GM21381 (cell line): ENCODE data around the gene SBNO2.

Experiments used
- ATAC-seq: cut with Tn5 transposase; IDR thresholded peaks from one replicate; pipeline ENCODE4 v1.9.1; 2021; ENCODE audit warnings: mild to moderate bottlenecking, moderate library complexity; ENCODE audit not compliant: unreplicated experiment

The SBNO2 gene

DNA sequence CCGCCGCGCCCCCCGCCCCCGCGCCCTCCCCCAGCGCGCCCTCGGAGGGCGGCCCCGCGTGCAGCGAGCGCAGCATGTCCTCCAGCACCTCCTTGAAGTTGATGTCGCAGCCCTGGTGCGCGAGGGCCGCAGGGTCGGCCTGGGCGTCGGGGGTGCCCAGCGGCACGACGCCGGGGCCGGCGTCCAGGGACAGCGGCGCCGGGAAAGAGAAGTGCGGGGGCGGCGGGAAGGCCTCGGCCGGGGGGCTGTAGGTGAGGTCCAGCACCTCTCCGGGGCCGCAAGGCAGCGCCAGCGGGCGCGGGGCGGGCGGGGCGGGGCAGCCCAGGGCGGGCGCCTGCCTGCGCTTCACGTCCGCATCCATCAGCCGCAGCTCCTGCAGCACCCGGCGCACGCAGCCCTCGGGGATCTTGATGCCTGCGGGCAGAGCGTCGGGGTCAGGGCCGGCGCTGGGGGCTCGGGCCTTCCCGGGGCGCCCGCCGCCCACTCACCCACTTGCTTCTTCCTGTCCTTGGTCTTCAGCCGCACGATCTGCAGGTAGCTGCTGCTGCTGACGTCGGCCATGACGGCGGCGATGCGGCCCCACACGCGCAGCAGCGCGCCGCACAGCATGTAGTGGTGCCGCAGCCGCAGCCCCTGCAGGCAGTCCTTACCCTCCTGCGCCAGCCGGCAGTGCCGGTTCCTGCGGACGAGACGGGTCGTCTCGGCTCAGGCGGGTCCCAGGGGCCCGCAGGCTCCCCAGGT lies 65.6 kb downstream of the SBNO2 start:
- no peak for ATAC-seq

DNA sequence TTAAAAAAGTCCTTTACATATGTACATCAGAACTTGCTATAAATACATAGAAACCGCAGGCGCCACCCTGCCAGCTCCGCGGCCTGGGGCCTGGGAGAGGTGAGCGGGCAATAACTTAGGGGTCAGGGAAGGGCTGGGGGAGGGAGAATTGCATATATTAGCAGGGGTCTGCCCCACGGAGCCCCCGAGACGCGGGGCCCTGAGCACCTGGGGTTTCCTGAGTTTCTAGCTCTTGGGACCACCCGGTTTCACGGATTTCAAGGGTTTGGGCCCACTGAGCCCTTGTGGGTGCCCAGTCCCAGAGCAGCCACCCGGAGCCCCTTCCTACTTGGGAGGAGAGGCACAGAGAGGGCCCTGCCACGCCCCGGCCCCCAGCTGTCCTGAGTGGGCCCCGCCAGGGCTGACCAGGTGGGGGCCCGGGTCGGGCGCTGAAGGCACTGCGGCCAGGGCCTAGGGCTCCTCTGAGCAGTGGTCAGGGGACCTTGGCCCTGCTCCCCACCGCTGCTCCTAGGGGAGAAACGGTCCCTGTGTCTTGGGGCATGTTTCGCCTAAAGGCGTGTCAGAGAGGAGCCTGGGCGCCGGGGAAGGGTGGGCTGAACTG lies 66.3 kb downstream of the SBNO2 start:
- ATAC-seq: no peak

DNA sequence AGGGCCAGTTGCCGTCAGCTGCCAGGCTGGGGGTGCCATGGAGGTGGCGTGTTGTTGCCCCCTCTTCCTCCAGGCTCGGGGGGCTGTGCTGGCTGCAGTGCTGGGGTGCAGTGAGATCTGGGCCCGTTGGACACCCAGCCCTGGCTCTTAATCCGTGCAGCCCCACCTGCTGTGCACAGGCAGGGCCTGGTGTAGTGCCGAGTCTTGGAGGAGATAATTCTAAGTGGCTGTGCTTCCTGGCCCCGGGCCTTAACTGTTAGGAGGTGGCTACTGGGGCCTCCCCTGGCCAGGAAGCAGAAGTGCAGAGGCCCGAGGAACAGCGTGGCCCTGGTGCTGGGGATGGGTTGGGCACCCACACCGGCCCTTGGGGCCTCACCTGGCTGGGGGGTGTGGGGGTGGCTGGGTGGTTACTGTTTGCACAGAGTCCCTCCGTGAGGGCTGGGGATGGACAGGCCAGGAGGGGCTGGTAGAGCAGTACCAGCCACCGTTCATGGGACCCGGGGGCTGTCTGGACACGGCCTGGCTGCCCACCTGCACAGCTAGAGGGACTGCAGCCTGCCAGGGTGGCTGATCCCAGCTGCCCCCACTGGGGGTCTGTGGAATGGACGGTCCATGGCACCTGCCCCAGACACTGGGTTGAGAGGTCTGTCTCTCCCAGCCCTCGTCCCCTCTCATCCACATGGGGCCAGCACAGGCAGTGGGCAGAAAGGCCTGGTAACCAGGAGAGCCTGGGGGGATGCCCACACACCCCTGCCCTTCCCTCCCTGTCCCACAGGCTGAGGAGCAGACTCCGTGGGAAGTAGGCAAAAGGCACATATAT lies 67.0 kb downstream of the SBNO2 start:
- no peak for ATAC-seq

DNA sequence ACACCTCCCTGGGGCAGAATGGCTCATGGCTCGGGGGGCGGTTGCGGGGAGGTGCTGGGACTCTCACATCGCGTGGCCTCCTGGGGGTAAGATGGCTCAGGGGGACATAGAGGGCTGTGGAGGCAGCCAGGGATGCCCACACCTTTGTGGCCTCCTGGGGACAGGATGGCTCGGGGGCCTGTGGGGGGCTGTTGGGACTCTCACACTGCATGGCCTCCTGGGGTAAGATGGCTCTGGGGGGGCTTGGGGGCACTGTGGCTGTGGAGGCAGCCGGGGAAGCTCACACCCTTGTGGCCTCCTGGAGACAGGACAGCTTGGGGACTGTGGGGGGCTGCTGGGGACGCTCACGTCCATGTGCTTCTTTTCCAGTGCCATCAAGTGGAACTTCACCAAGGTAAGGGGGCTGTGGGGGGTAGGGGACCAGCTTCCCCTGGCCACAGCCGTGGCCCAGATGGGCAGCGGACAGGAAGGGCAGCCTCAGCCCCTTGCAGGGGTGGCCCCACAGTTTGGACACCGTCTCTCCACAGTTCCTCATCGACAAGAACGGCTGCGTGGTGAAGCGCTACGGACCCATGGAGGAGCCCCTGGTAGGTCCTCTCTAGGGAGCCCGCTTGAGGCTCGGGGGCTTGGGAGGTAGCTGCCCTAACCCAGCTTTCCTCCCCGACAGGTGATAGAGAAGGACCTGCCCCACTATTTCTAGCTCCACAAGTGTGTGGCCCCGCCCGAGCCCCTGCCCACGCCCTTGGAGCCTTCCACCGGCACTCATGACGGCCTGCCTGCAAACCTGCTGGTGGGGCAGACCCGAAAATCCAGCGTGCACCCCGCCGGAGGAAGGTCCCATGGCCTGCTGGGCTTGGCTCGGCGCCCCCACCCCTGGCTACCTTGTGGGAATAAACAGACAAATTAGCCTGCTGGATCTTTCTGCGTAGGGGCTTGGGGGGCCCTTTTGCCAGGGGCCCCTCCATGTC lies 67.9 kb downstream of the SBNO2 start:
- no peak for ATAC-seq

DNA sequence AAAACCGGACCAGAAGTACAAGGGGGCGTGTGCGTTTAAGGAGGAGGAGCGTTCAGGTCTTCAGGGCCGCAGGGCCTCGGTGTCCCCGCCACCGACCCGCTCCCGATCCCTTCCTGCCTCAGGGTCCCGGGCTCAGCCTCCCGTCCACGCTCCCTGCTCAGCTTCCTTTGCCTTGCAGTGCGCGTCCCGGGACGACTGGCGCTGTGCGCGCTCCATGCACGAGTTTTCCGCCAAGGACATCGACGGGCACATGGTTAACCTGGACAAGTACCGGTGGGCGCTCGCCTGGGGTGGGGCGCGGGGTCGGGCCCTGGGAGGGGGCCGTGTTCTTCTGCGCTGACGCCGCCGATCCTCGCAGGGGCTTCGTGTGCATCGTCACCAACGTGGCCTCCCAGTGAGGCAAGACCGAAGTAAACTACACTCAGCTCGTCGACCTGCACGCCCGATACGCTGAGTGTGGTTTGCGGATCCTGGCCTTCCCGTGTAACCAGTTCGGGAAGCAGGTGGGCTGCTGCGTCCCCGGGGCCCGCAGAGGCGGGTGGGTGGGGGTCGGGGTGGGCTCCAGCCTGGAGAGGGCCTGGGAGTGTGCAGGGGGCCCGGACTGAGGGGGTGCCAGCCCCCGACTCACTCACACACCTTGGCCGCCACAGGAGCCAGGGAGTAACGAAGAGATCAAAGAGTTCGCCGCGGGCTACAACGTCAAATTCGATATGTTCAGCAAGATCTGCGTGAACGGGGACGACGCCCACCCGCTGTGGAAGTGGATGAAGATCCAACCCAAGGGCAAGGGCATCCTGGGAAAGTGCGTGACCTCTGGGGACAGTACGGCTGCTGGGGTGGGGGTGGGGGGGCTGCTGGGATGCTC lies 68.8 kb downstream of the SBNO2 start:
- ATAC-seq: no peak

DNA sequence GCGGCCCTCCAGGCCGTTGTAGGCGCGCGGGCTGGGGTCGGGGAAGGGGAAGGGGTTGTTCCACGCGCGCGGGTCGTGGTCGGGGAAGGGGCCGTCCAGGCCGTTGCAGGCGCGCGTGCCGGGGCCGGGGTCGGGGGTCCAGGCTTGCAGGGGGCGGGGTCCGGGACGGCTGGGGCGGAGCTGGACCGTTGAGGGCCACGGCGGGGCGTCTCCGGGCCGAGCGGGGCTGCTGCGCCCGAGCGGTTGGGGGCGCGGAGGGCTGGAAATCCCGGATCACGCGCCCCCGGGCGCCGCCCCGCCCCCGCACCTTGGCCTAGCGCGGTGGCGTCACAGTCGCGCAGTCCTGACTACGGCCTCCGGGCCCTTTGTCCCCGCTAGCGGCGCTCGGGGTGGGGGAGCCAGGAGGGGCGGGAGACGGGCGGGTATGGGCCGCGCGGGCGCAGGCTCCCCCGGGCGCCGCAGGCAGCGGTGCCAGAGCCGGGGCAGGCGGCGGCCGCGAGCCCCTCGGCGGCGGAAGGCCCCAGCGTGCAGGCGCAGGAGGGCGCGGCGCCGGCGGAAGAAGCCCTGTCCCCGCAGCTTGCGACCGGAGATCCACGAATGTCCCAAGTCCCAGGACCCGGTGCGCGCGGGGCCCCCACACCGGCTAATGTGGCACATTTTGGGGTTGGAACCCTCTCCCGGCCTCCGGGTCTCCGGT lies 69.6 kb downstream of the SBNO2 start:
- ATAC-seq: peak; percentile 36

DNA sequence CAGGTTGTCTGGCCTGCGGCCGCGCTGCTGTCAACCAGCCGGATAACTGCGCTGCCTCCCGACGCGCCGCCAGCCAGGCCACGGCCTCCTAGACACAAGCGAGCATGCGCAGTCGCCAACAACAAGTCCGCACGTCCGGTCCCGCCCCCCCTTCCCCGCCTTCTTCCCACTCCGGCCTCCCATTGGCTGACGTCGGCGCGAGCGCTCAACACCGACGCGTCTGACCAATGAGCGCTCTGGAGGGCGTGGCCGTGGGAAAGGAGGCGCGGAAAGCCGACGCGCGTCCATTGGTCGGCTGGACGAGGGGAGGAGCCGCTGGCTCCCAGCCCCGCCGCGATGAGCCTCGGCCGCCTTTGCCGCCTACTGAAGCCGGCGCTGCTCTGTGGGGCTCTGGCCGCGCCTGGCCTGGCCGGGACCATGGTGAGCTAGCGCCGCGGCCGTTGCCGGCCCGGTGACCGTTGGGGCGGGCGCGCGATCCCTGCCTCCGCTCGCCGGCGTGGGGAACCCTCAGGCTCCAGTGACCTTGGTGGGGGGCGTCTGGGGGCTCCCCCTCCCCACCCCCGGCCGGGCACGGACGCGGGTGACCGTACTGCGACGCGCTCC lies 70.3 kb downstream of the SBNO2 start, which contains the start of gene GPX4:
Gene GPX4 (plus strand): TSS at position 287 of the 603 bp plus-strand sequence. CDS start 50 bp downstream, at position 337.
- ATAC-seq: peak; percentile 58

DNA sequence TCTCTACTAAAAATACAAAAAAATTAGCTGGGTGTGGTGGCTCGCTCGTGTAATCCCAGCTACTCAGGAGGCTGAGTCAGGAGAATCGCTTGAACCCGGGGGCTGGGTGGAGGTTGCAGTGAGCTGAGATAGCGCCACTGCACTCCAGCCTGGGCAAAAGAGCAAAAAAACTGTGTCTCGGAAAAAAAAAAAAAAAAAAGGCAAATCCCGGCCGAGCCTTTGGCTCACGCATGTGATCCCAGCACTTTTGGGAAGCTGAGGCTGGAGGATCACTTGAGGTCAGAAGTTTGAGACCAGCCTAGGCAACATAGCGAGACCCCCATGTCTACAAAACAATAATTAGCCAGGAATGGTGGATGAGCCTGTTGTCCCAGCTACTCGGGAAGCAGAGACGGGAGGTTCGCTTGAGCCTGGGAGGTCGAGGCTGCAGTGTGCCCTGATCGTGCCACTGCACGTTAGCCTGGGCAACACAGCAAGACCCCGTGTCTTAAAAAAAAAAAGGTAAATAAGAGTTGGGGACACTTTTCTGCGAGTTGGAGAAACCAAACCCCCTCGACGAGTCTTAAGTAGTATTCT lies 70.8 kb downstream of the SBNO2 start:
- no peak for ATAC-seq

DNA sequence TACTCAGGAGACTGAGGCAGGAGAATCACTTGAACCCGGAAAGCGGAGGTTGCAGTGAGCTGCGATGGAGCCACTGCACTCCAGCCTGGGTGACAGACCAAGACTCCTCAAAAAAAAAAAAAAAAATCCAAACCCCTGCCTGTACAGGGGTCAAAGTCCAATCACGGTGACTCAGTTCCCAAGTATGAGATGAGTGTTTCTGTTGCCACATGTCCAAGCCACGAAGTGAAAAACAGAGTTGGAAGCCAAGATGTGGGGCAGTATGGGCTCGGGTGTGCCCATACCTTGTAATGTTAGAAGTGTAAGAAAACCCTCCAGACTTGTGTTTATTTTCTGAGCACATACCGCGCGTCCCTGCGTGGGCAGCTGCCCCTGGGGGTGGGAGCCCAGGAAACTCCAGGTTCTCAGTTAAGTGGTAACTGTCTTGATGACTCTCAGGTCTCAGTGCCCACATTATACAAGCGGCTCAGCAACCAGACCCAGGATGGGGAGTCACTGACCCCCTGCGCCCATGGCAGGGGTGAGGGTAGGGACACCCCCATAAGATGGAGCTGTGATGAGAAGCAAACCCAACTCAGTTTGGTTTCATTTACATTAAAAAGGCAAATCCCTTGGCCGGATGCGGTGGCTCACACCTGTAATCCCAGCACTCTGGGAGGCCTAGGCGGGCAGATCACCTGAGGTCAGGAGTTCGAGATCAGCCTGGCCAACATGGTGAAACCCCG lies 71.5 kb downstream of the SBNO2 start:
- no peak for ATAC-seq

DNA sequence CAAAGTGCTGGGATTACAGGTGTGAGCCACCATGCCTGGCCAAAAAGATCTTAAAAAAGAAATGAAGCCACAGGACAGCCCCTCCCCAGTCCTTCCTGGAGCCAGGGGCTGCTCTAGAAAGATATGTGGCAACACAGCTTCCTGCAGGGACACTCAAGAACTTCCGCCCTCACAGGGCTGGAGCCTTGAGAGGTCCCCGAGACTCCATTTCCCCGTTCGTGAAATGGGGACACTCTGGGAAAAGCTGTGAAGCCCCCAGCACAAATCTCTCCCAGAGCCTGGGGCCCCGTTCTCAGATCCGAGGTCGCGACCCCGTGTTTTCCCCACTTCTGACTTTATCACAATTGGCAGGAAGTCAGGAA lies 72.8 kb downstream of the SBNO2 start:
- no peak for ATAC-seq

DNA sequence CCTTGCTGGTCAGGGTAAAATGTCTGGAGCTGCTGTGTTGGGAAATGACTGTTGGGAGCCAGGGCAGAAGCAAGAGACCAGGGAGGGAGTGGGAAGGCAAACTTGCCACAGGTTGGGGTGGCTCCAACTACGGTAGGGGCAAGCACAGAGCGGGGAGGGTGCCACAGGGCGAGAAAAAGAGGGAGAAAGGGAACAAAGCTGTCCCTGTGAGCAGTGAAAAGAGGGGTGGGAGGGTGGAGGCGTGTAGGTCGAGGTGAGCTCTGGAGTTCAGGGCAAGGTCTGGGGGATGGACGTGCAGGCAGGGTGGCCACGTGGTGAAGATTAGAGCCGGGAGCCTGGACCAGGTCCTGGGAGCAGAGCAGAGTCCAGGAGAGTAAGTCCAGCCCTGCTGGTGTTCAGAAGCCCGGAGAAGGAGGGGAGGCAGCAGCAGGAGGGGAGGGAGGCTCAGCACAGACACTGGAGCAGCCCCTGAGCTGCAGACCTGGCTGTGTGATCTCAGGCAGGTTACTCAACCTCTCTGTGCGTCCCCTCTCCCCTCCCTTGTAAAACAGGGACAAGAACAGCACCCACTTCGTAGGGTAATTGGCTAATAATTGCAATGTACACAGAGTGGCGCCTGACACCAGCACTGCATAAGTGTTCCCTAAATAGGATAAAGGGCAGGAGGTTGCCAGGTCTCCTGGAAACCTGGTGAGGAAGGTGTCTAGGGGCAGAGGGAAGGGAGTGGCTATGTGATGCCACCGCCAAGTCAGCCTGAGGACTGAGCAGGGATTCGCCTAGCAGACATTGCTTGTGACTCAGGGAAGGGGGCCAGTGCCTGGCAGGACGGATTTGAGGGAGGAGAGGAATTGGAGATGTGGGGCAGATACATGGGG lies 75.7 kb downstream of the SBNO2 start:
- ATAC-seq: no peak

DNA sequence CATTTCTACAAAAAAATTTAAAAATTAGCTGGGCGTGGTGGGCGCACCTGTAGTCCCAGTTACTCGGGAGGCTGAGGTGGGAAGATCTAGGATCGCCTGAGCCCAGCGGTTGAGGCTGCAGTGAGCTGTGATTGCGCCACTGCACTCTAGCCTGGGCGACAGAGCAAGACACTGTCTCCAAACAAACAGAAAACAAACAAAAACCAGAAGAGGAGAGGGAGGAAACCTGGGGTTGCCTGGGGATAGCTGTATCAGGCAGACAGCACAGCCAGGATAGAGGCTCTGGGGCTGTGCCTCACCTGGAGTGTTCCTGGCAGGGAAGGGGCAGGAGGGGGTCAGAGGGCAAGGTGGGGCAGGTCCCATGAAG lies 76.3 kb downstream of the SBNO2 start:
- ATAC-seq: no peak

DNA sequence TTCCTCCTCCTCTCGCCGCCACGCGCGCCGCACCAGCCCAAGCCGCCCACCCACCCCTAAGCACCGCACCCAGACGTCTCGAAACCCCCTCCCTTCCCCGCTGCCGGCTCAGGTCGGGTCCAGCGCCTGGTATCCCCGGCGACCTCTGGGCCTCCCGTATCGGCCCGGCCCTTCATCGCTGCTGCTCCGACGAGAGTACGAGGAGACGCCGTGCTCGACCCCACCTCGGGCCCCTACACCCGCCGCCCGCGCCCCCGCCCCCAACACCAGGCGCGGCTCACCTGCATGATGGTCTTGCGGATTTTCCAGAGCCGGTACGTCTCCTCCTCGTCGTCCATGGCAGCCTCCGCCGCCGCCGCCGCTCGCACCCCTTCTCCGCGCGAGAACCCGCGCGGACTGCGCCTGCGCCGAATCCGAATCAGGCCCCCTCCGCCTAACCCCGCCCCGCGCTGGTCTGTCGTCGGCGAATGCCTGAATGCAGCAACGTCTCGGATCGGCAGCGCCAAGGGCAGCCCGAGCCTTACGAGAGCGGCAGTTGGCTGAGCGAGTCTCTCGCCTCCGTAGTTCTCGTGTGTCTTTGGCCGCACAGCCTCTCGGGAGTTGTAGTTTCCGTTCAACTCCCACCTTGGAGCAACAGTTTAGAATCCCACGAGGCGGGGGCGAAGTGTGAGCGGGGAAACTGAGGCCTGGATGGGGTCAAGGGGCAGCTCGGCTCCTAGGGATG lies 78.9 kb downstream of the SBNO2 start, which contains the start of gene POLR2E:
Gene POLR2E (minus strand): TSS at position 398 of the 724 bp plus-strand sequence. CDS start 60 bp downstream, at position 338.
- ATAC-seq: peak; percentile 92

DNA sequence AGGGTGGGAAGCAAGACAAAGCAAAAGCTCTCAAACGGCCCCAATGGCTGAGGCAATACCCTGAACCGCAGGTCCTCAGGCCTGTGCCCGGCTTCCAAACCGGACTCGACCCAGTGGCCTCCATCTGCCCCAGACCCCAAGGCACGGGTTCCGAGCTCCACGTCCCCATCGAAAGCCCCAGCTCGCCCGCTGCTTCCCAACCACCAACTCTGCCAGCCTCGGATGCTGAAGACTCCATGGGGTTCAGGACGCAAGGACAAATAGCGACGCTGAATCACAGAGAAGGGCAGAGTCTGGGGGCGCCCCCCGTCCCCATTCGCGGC lies 79.5 kb downstream of the SBNO2 start:
- ATAC-seq: no peak

DNA sequence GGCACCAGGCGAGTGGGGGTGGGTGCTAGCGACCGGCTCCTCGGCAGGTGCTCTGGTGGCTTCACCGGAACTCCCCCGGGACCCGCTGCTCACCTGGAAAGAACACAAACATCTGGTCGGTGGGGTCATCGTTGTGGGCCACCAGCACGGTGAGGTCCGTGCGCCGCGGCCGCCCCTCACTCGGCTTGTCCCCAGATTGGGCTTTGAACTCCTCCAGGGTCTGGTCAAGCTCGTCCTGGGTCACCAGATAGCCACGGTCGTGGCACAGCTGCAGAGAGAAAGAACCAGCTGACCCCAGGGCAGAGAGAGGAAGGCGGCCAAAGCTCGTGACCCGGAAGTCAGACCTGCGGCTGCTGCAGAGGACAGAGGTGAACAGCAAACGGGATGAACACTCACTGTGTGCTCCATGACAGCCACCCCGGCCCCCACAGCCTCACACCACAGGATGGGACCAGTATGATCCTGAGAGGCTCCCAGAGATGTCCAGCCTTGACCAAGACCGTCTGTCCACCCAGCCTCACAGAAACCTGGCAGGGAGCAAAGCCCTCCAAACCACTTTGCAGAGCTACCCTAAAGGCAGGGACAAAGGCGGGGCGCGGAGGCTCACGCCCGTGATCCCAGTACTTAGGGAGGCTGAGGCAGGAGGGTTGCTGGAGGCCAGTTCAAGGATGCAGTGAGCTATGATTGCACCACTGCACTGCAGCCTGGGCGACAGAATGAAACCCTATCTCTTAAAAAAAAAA lies 80.1 kb downstream of the SBNO2 start:
- no peak for ATAC-seq

DNA sequence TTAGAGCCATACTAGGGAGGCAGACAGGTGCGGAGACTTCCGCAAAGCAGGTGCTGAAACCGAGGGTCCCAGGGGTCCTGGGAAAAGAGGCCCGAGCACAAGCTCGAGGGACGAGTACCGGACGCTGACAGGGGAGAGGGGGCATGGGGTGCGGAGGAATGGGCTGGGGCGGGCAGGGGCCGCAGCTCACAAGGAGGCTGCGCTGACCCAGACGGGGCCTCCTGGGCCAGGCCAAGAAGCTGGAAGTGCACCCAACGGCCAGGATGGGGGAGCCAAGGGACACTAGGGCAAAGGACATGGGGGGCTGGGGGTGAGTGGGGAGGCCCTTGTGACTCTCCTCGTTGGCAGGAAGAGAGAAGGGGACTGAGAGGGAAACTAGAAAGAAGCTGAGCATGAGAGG lies 80.7 kb downstream of the SBNO2 start:
- no peak for ATAC-seq
